GM18870 (cell line): Measurements from ENCODE around the gene SLC45A2.
"Not testable (repeated sequence)": the region's sequence is repeated elsewhere in the genome, so short reads cannot be mapped to it uniquely, and the experiment has no call there.

Experiments used
- ATAC-seq: cut with Tn5 transposase; IDR thresholded peaks from one replicate; pipeline ENCODE4 v1.9.1; 2021; ENCODE audit warnings: moderate library complexity; ENCODE audit not compliant: unreplicated experiment

Gene SLC45A2

GRCh38 chr5:33969572-33970452 lies 14.7 kb downstream of the SLC45A2 start:
- peak; percentile 66 for ATAC-seq

- ATAC-seq: no peak
Observed at GRCh38 chr5:33968211-33969005, 16.1 kb downstream of the SLC45A2 start.

GRCh38 chr5:33966805-33967204 lies 17.7 kb downstream of the SLC45A2 start:
- ATAC-seq: no peak

- ATAC-seq: peak; percentile 43
Observed at GRCh38 chr5:33964132-33964700, 20.3 kb downstream of the SLC45A2 start.

GRCh38 chr5:33958176-33958575 lies 26.3 kb downstream of the SLC45A2 start:
- no peak for ATAC-seq

- ATAC-seq: no peak
Observed at GRCh38 chr5:33957577-33958150, 26.8 kb downstream of the SLC45A2 start.

- ATAC-seq: not testable (repeated sequence)
Observed at GRCh38 chr5:33952175-33952574, 32.3 kb downstream of the SLC45A2 start.

GRCh38 chr5:33944543-33945132 lies 39.9 kb downstream of the SLC45A2 start:
- ATAC-seq: no peak

- ATAC-seq: no peak
Observed at GRCh38 chr5:33941090-33941489, 43.4 kb downstream of the SLC45A2 start.

GRCh38 chr5:33939556-33940262 lies 44.8 kb downstream of the SLC45A2 start:
- no peak for ATAC-seq

- ATAC-seq: no peak
Observed at GRCh38 chr5:33938881-33939280, 45.6 kb downstream of the SLC45A2 start.

- ATAC-seq: no peak
Observed at GRCh38 chr5:33938507-33938796, 46.0 kb downstream of the SLC45A2 start.

GRCh38 chr5:33937707-33938506 lies 46.6 kb downstream of the SLC45A2 start:
- ATAC-seq: no peak

- no peak for ATAC-seq
Observed at GRCh38 chr5:33937017-33937706, 47.3 kb downstream of the SLC45A2 start.

- ATAC-seq: no peak
Observed at GRCh38 chr5:33936381-33937016, 48.0 kb downstream of the SLC45A2 start, which contains the start of gene RXFP3. Gene RXFP3, plus strand, starts transcription at chr5:33936386. Its CDS starts 355 bp downstream, at chr5:33936741.

- no peak for ATAC-seq
Observed at GRCh38 chr5:33936004-33936380, 48.5 kb downstream of the SLC45A2 start.

- ATAC-seq: peak; percentile 30
Observed at GRCh38 chr5:33934176-33934575, 50.3 kb downstream of the SLC45A2 start.

- ATAC-seq: peak; percentile 87
Observed at GRCh38 chr5:33933723-33934169, 50.7 kb downstream of the SLC45A2 start.
